GM12865 (cell line): ENCODE measurements around the gene EEF1B2.
"Not testable (repeated sequence)": the region's sequence is repeated elsewhere in the genome, so short reads cannot be mapped to it uniquely, and the experiment has no call there.

ENCODE experiments used
- DNase-seq: peaks from one replicate; pipeline ENCODE4 v3.0.0; 2010; ENCODE audit warnings: low read depth
- H3K4me3 ChIP-seq: 2 replicates; pipeline ENCODE4 v1.5.1; 2011; ENCODE audit warnings: mild to moderate bottlenecking, low read depth, low read length, control low read depth
- TF ChIP-seq, protein P1 (sequence below): IDR thresholded peaks from 2 replicates; pipeline ENCODE4 v1.5.1; 2011; ENCODE audit warnings: low read length, control low read depth, low read depth, inconsistent platforms; ENCODE audit not compliant: insufficient read depth; ENCODE audit errors: missing control alignments

EEF1B2 gene

DNA sequence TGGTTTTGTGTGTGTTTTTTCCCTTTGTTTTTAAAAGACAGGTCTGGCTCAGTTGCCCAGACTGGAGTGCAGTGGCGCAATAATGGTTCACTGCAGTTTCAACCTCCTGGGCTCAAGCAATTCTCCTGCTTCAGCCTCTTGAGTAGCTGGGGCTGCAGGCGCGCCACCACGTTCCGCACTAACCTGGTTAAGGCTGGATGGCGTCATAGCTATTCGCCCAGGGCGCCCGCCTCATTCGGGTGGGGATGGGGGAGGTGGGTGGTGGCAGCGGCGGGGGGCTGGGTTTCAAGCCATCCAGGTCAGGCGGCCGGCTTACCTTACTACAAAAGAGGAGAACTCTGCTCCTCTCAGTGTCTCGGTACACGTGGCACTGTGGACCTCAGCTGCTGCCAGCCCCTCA is 42.8 kb downstream of the EEF1B2 start:
- TF ChIP-seq, protein P1, sequence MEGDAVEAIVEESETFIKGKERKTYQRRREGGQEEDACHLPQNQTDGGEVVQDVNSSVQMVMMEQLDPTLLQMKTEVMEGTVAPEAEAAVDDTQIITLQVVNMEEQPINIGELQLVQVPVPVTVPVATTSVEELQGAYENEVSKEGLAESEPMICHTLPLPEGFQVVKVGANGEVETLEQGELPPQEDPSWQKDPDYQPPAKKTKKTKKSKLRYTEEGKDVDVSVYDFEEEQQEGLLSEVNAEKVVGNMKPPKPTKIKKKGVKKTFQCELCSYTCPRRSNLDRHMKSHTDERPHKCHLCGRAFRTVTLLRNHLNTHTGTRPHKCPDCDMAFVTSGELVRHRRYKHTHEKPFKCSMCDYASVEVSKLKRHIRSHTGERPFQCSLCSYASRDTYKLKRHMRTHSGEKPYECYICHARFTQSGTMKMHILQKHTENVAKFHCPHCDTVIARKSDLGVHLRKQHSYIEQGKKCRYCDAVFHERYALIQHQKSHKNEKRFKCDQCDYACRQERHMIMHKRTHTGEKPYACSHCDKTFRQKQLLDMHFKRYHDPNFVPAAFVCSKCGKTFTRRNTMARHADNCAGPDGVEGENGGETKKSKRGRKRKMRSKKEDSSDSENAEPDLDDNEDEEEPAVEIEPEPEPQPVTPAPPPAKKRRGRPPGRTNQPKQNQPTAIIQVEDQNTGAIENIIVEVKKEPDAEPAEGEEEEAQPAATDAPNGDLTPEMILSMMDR, result no peak
- no peak for DNase-seq
- H3K4me3 ChIP-seq, result no peak overlapping the region

GRCh38 chr2:206203331-206203730 is 43.6 kb downstream of the EEF1B2 start:
- no peak overlapping the region for H3K4me3 ChIP-seq
- no peak for DNase-seq
- TF ChIP-seq, protein P1, result no peak

GRCh38 chr2:206204710-206205109 is 45.0 kb downstream of the EEF1B2 start:
- TF ChIP-seq, protein P1, result no peak
- H3K4me3 ChIP-seq, result no peak overlapping the region
- no peak for DNase-seq

GRCh38 chr2:206207316-206207715 is 47.6 kb downstream of the EEF1B2 start:
- not testable (repeated sequence) for H3K4me3 ChIP-seq, DNase-seq

DNA sequence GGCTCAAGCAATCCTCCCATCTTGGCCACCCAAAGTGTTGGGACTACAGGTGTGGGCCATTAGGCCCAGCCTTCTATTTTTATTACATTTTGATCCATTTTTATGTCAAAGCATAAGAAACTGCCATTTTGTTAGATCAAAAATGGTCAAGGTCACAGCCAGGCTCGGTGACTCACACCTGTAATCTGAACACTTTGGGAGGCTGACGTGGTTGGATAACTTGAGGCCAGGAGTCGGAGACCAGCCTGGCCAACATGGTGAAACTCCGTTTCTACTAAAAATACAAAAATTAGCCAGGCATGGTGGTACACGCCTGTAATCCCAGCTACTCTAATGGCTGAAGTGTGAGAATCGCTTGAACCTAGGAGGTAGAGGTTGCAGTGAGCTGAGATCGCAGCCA is 49.2 kb downstream of the EEF1B2 start:
- no peak for DNase-seq
- no peak overlapping the region for H3K4me3 ChIP-seq
- TF ChIP-seq, protein P1, result no peak

DNA sequence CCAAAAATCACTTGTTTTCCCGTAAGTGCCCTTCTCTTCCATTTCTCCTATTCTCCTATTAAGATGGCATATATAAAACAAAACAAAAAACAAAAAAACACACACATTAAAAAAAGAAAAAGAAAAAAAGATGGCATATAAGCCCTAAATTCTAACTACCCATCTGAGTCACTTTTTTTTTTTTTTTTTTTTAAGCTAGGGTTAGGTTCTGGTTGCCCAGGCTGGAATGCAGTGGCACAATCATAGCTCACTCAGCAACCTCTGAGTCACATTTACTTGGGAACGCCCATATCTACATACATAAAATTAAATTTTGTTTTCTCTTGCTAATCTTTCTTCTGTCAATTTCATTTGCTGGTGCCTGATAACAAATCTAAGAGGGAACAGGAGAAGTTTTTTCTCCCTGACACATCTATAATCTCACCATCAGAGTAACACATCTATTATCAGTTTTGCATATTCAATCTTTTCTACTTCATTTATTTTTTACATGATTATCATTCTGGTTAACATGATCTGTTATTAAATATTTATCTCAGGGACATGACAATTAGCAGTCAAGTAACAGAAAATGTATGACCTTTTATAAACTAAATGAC is 52.1 kb downstream of the EEF1B2 start:
- no peak overlapping the region for H3K4me3 ChIP-seq
- no peak for DNase-seq
- TF ChIP-seq, protein P1, result no peak
